Activated CD4-positive, alpha-beta T cell treated with anti-CD3 and anti-CD28 coated beads, Interleukin-10, Interleukin-2, amounts not matched to agents 100 ng/mL and 50 ng/mL, durations not matched to agents 16 hours and 8 hours (primary cell): ENCODE measurements around the gene SUB1.
"Not testable (repeated sequence)": the region's sequence is repeated elsewhere in the genome, so short reads cannot be mapped to it uniquely, and the experiment has no call there.

Experiments used
- DNase-seq: peaks from one replicate; pipeline ENCODE4 v3.0.0-alpha.2; 2020

The SUB1 gene

GRCh38 chr5:32585446-32586275, at the start of gene SUB1:
SUB1 (plus strand) TSS chr5:32585557; CDS start chr5:32588513, 2,956 bp downstream.
- DNase-seq = peak; percentile 96

- DNase-seq = no peak
Observed at GRCh38 chr5:32536246-32536645, 49.1 kb upstream of the SUB1 start.

- DNase-seq = peak; percentile 82
Observed at GRCh38 chr5:32537437-32538029, 47.8 kb upstream of the SUB1 start.

- DNase-seq = peak; percentile 85
Observed at GRCh38 chr5:32538031-32538547, 47.3 kb upstream of the SUB1 start.

- DNase-seq = no peak
Observed at GRCh38 chr5:32539981-32540845, 45.1 kb upstream of the SUB1 start.

- DNase-seq = no peak
Observed at GRCh38 chr5:32541241-32541640, 44.1 kb upstream of the SUB1 start.

GRCh38 chr5:32542216-32543059, 42.9 kb upstream of the SUB1 start:
- peak; percentile 92 for DNase-seq

GRCh38 chr5:32543291-32543690, 42.1 kb upstream of the SUB1 start:
- DNase-seq = no peak

GRCh38 chr5:32545102-32545800, 40.1 kb upstream of the SUB1 start:
- DNase-seq = no peak

- DNase-seq = no peak
Observed at GRCh38 chr5:32551194-32551593, 34.2 kb upstream of the SUB1 start.

GRCh38 chr5:32551865-32552264, 33.5 kb upstream of the SUB1 start:
- no peak for DNase-seq

- DNase-seq = not testable (repeated sequence)
Observed at GRCh38 chr5:32552491-32552890, 32.9 kb upstream of the SUB1 start.

- no peak for DNase-seq
Observed at GRCh38 chr5:32552936-32553335, 32.4 kb upstream of the SUB1 start.

GRCh38 chr5:32554181-32554780, 31.1 kb upstream of the SUB1 start:
- DNase-seq = not testable (repeated sequence)

GRCh38 chr5:32556543-32556942, 28.8 kb upstream of the SUB1 start:
- not testable (repeated sequence) for DNase-seq

- DNase-seq = no peak
Observed at GRCh38 chr5:32559411-32559810, 25.9 kb upstream of the SUB1 start.

- no peak for DNase-seq
Observed at GRCh38 chr5:32559921-32560320, 25.4 kb upstream of the SUB1 start.

- no peak for DNase-seq
Observed at GRCh38 chr5:32562056-32562455, 23.3 kb upstream of the SUB1 start.

GRCh38 chr5:32562843-32563242, 22.5 kb upstream of the SUB1 start:
- DNase-seq = no peak

GRCh38 chr5:32563614-32564013, 21.7 kb upstream of the SUB1 start:
- DNase-seq = no peak

- no peak for DNase-seq
Observed at GRCh38 chr5:32565145-32565544, 20.2 kb upstream of the SUB1 start.
